GM10847 (cell line): Measurements from ENCODE around the gene AQP1.

ENCODE experiments used
- POLR2A ChIP-seq: IDR thresholded peaks from 2 replicates; pipeline ENCODE4 v1.6.1; 2011; ENCODE audit not compliant: insufficient read length; ENCODE audit errors: extremely low read depth

The AQP1 gene

GRCh38 chr7:30877993-30878392 is 33.7 kb upstream of the AQP1 start:
- TF ChIP-seq POLR2A: no peak

GRCh38 chr7:30879139-30880124 is 32.2 kb upstream of the AQP1 start:
- no peak for TF ChIP-seq POLR2A

- no peak for TF ChIP-seq POLR2A
These were observed 31.4 kb upstream of the AQP1 start for GRCh38 chr7:30880125-30880720.

GRCh38 chr7:30880941-30881340 is 30.7 kb upstream of the AQP1 start:
- TF ChIP-seq POLR2A: no peak

- no peak for TF ChIP-seq POLR2A
These were observed 30.2 kb upstream of the AQP1 start for GRCh38 chr7:30881448-30881847.

- no peak for TF ChIP-seq POLR2A
These were observed 26.8 kb upstream of the AQP1 start for GRCh38 chr7:30884881-30885280.

GRCh38 chr7:30886608-30887011 is 25.0 kb upstream of the AQP1 start:
- TF ChIP-seq POLR2A: no peak

GRCh38 chr7:30887464-30887872 is 24.2 kb upstream of the AQP1 start:
- no peak for TF ChIP-seq POLR2A

- TF ChIP-seq POLR2A: no peak
These were observed 22.9 kb upstream of the AQP1 start for GRCh38 chr7:30888747-30889146.

GRCh38 chr7:30890226-30890625 is 21.4 kb upstream of the AQP1 start:
- no peak for TF ChIP-seq POLR2A

- TF ChIP-seq POLR2A: no peak
These were observed 18.3 kb upstream of the AQP1 start for GRCh38 chr7:30893357-30893756.

- TF ChIP-seq POLR2A: no peak
These were observed 17.6 kb upstream of the AQP1 start for GRCh38 chr7:30894009-30894408.

- TF ChIP-seq POLR2A: no peak
These were observed 16.6 kb upstream of the AQP1 start for GRCh38 chr7:30894866-30895605.

GRCh38 chr7:30896036-30896435 is 15.6 kb upstream of the AQP1 start:
- no peak for TF ChIP-seq POLR2A

GRCh38 chr7:30896783-30897637 is 14.6 kb upstream of the AQP1 start:
- no peak for TF ChIP-seq POLR2A
